GM12872 (cell line): Measurements from ENCODE around the gene LILRB1.

Experiments used
- CTCF ChIP-seq: IDR thresholded peaks from 3 replicates; pipeline ENCODE4 v1.5.1; 2011; ENCODE audit warnings: low read depth, mild to moderate bottlenecking, low read length, moderate library complexity; ENCODE audit not compliant: insufficient read depth

The LILRB1 gene

GRCh38 chr19:54606891-54607784, 23.1 kb upstream of the LILRB1 start:
- no peak for TF ChIP-seq CTCF

GRCh38 chr19:54607785-54608150, 22.5 kb upstream of the LILRB1 start:
- TF ChIP-seq CTCF: no peak

- no peak for TF ChIP-seq CTCF
Measured at GRCh38 chr19:54608205-54608604, 22.1 kb upstream of the LILRB1 start.

GRCh38 chr19:54608792-54609191, 21.5 kb upstream of the LILRB1 start:
- no peak for TF ChIP-seq CTCF

GRCh38 chr19:54609356-54609791, 20.9 kb upstream of the LILRB1 start:
- TF ChIP-seq CTCF: no peak

GRCh38 chr19:54612428-54612827, 17.9 kb upstream of the LILRB1 start:
- no peak for TF ChIP-seq CTCF

GRCh38 chr19:54614726-54615125, 15.6 kb upstream of the LILRB1 start:
- TF ChIP-seq CTCF: no peak
